Activated T-cell treated with anti-CD3 and anti-CD28 coated beads, Interleukin-2, amount 50 U/mL, for 1 hour (primary cell): ENCODE data around the gene ENOSF1.
"Not testable (repeated sequence)": the region's sequence is repeated elsewhere in the genome, so short reads cannot be mapped to it uniquely, and the experiment has no call there.

Experiments used
- DNase-seq: peaks from one replicate; pipeline ENCODE4 v3.0.0-alpha.2; 2020

ENOSF1 gene

GRCh38 chr18:706405-706804 is 6.0 kb downstream of the ENOSF1 start:
- DNase-seq, result no peak

GRCh38 chr18:703213-703967 is 9.0 kb downstream of the ENOSF1 start:
- no peak for DNase-seq

- DNase-seq, result no peak
Measured at GRCh38 chr18:697800-698199, 14.6 kb downstream of the ENOSF1 start.

- DNase-seq, result no peak
Measured at GRCh38 chr18:697012-697411, 15.4 kb downstream of the ENOSF1 start.

GRCh38 chr18:693466-694187 is 18.8 kb downstream of the ENOSF1 start:
- no peak for DNase-seq

GRCh38 chr18:692824-693223 is 19.6 kb downstream of the ENOSF1 start:
- no peak for DNase-seq

- DNase-seq, result no peak
Measured at GRCh38 chr18:688323-688722, 24.1 kb downstream of the ENOSF1 start.

- no peak for DNase-seq
Measured at GRCh38 chr18:686339-687111, 25.9 kb downstream of the ENOSF1 start.

GRCh38 chr18:685438-685837 is 27.0 kb downstream of the ENOSF1 start:
- no peak for DNase-seq

GRCh38 chr18:683531-683930 is 28.9 kb downstream of the ENOSF1 start:
- no peak for DNase-seq

GRCh38 chr18:682833-683232 is 29.6 kb downstream of the ENOSF1 start:
- no peak for DNase-seq

- not testable (repeated sequence) for DNase-seq
Measured at GRCh38 chr18:682416-682815, 30.0 kb downstream of the ENOSF1 start.

GRCh38 chr18:681985-682384 is 30.4 kb downstream of the ENOSF1 start:
- no peak for DNase-seq

- DNase-seq, result no peak
Measured at GRCh38 chr18:680392-680791, 32.0 kb downstream of the ENOSF1 start.

- DNase-seq, result no peak
Measured at GRCh38 chr18:679516-679915, 32.9 kb downstream of the ENOSF1 start.

- DNase-seq, result no peak
Measured at GRCh38 chr18:678482-679182, 33.8 kb downstream of the ENOSF1 start.

GRCh38 chr18:677951-678381 is 34.5 kb downstream of the ENOSF1 start:
- DNase-seq, result no peak

GRCh38 chr18:677145-677544 is 35.3 kb downstream of the ENOSF1 start:
- no peak for DNase-seq

GRCh38 chr18:676736-677135 is 35.7 kb downstream of the ENOSF1 start:
- DNase-seq, result no peak

GRCh38 chr18:676069-676468 is 36.4 kb downstream of the ENOSF1 start:
- no peak for DNase-seq

- DNase-seq, result no peak
Measured at GRCh38 chr18:675307-675706, 37.1 kb downstream of the ENOSF1 start.

- DNase-seq, result no peak
Measured at GRCh38 chr18:673769-674168, 38.7 kb downstream of the ENOSF1 start.

- no peak for DNase-seq
Measured at GRCh38 chr18:673317-673716, 39.1 kb downstream of the ENOSF1 start.
